Pulmonary artery endothelial cell (primary cell): ENCODE results near the gene SPATC1L. TPM values are rescaled to one million over a fixed set of nuclear protein-coding genes. Genes with fewer than 3 reads are reported as not detected.
A peak's percentile ranks its signal among the peaks of the same experiment; 100 is the strongest.
"Not testable (repeated sequence)": the region's sequence is repeated elsewhere in the genome, so short reads cannot be mapped to it uniquely, and the experiment has no call there.

Experiments
- DNase-seq: peaks from one replicate; pipeline ENCODE4 v3.0.0-alpha.2; 2011; ENCODE audit warnings: low read depth, low spot score
- total RNA-seq: library from RNA; depleted of rRNA; stranded (reverse); fragments of >200 nt; gene quantifications from 2 replicates; pipeline ENCODE4 v1.2.3, GENCODE V29; 2014

Gene SPATC1L
- total RNA-seq, 1 donor from 2014 or later: 7.5 TPM

DNA sequence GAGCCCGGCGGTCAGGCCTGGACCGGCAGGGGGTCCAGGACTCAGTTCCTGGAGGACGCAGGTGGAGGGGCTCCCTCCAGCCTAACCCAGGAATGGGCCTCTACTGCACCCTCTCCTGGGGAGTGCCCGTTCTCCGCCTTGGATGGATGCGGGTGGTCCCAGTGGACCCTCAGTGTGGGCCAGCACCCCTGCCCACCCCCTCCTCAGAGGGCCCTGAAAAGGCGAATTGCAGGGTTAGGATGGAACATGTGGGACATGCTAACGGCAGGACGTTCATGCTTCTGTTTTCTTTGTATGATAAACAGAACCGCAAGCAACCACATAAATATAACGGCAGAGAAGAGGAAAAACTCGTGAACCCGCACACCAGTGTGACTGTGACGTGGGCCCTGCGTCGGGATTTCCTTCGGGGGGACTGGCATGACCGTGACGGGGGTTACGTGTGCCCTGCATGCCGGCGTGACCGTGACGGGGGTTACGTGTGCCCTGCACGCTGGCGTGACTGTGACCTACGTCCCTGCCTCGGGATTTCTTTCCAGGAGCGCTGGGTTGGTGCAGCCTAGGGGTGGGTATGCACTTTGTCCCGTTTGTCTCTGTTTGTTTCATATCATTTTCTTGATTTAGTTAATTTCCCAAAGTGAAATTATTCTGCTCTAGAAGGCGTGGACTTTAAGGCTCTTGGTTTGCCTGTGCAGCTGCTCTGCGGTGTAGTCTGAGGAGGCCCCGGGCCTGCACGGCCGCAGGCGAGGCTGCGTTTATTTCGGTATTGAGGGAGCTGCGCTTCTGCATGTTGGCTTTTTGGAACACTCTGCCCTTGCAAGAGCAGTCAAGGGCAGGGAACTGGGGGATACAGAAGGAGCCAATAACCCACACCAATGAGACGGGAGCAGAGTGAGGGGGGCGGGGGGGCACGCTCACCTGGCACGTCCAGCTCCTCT lies 32.0 kb downstream of the SPATC1L start:
- DNase-seq: no peak

DNA sequence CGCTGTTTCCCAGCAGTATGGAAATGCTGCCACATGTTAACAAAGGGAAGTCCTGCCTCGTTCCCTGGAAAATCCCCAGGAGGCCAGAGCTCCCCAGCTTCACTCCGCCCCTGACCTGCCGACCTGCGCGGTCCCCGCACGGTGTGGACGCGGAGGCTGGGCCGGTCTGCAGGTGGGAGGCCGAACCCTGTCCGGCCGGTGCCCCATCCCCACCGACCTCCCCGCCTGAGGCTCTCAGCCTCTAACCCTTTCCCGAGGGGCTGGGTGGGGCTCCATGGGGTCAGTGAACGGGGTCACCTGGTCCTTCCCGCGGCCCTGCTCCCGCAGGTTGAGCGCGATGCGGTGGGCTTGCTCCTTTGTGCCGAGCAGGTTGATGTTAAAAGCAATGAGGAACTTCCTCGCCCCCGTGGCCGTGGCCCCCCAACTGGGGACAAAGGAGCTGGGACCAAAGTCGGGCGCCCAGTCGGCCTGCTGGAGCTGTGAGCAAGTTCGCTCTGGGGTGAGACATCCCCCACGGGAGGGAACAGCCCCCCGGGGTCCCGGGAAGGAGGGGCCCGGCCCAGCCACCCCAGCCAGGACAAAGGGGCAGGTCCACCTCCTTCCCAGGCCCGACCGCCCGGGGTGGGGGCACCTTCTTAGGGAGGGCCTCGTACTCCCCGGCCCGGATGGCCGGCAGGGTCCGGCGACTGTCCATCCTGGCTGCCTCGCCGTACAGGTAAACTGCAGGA lies 32.8 kb downstream of the SPATC1L start:
- no peak for DNase-seq

DNA sequence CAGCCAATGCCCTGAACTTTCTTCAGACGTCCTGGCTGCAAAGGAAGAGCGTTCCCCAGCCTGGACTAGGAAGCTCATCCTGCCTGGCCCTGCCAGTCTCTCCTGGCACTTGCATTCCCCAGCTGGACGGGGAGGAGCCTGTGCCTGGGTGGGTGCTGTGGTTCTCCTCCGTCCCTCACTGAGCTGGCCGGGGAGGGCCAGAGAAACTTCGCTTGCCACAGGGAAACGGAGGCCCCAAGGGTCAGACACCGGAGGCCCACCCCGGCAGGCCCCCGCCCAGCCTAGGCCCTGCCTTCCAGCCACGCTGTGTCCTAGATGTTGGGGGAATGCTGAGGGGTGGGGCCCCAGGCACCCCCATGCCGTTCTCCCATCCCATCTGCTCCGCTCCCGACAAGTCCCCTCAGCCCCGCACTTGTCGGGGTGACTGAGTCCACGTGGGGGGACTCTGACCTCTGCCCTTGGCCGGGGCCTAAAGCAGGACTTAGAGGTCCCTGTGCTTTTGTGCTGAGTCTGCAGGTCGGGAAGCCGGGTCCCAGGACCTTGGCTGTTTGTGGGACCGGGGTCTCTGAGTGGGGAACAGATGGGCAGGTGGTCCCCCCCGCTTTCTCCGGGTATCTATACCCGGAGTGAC lies 33.7 kb downstream of the SPATC1L start:
- no peak for DNase-seq

DNA sequence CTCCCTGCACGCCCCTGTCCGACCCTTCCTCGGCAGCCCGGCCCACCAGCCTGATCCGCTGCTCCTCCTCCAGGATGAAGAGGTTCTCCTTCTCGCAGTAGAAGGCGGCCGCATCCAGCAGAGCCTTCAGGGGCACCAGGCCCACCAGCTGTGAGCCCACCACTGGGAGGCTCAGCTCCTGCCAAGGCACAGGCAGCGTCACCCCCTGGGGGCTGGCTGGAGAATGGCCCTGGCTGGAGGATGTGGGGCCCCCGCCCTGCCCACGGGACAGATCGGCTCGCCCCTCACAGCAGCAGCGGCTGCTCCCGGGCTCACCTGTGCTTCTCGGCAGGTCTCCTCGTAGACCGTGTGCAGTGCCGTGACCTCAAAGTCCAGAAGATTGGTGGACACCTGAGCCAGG lies 34.2 kb downstream of the SPATC1L start:
- DNase-seq: no peak

DNA sequence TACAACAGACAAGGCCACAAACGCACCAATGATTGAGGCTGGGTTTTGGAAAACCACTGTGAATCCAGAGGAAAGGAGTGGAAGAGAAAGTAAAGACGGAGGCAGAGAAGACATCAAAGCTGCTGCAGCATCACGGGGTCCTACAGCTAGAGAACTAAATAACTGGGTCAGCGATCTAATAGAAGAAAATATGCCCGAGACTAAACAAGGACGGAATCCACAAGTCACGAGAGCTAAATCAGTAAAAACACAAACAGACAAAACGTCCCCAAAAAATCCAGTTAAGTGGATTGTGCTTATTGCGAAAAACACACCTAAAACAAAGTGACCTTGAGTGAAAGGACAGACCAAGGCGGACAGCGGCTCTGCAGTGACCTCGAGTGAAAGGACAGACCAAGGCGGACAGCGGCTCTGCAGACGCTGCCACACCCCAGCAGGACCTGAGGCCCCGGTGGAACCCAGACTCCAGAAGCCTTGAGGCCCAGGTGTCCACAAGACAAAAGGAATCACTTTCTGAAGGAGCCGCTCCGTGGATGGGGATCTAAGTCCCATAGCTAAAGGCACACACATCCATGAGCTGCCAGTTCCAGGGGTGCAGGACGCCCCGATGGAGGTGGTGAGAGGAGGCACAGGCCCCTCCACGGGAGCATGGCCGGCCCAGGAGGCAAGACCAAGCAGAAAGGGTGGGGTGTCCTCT lies 34.9 kb downstream of the SPATC1L start:
- no peak for DNase-seq

DNA sequence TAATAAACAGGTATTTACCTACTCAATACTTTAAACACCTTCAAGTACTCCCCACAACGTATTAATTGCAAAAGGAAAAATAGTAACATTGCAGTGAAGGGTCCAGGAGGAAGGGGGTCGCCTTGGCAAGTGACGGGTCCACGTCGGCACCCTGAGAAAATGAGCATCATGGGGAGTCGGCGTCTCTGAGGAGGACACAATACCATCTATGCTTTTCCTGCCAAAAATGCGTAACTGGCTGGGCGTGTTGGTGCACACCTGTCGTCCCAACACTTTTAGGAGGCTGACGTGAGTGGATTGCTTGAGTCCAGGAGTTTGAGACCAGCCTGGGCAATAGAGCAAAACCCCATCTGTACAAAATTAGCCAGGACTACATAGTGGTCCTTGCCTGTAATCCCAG lies 36.2 kb downstream of the SPATC1L start:
- DNase-seq: no peak

DNA sequence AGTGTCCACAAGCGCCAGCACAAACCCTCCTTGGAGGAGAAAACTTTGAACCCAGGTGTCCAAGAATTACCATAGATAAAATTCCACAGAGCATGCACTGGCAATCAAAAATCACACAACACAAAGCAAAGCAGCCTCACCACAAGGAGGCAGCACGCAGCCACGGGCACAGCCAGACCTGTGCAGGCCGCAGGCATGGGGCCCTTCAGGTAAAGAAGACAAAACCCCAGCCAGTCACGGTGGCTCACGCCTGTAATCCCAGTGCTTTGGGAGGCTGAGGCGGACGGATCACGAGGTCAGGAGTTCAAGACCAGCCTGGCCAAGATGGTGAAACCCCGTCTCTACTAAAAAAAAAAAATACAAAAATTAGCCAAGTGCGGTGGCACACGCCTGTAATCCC lies 36.8 kb downstream of the SPATC1L start:
- DNase-seq: peak; percentile 5

DNA sequence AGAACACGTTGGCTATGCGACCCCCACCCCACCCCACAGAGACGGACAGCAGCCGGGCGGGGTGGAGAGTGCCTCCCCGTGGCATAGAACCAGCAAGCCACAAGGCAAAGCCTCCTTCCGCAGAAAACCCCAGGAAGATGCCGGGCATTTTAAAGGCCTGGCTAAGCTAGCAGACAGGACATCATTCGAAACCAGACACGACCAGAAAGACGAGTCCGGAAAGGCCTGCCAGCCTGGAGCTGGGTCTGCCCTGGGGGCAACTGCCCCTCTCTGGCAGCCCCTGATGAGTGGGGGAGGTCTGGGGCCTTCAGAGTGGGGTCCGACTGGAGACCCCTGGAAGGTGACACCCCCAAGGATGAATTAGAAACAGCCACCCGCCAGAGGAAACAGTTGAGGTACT lies 37.4 kb downstream of the SPATC1L start:
- DNase-seq: no peak

DNA sequence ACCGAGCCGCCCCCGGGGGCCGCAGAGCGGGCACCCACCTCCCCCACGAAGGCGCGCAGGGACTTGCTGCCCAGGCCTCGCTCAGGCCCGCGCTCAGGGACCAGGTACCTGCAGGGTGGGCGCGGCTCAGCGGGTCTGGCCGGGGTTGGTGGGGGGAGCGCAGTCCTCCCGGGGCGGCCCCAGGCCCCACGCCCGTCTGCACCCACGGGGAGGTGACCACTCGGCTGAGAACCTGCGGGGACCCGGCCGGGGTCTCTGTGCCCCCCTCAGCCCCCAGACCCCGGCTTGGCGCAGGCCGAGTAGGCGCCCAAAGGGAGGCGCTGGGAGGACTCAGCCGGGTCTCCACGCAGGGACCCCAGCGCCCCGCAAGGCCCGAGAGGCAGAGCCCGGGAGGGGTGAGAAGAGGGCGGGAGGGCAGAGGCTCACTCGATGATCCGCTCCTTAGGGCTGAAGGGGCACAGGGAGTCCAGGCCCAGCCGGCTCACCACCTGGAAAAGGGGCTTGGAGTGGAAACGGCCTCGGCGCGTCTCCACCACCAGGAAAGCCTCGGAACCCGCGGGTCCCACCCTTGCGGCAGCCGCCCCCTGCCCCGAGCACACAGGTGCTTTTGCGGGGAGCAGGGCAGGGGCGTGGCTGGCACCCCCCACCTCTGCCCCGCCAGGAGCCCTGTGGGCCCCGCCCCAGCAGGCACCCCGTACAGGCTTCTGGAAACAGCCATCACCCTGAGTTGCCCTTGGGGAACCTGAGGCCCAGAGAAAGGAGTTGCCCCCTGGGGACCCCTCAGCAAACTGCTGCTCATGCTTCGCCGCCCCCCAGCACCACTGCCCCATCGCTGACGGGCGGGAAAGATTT lies 38.2 kb downstream of the SPATC1L start:
- no peak for DNase-seq

DNA sequence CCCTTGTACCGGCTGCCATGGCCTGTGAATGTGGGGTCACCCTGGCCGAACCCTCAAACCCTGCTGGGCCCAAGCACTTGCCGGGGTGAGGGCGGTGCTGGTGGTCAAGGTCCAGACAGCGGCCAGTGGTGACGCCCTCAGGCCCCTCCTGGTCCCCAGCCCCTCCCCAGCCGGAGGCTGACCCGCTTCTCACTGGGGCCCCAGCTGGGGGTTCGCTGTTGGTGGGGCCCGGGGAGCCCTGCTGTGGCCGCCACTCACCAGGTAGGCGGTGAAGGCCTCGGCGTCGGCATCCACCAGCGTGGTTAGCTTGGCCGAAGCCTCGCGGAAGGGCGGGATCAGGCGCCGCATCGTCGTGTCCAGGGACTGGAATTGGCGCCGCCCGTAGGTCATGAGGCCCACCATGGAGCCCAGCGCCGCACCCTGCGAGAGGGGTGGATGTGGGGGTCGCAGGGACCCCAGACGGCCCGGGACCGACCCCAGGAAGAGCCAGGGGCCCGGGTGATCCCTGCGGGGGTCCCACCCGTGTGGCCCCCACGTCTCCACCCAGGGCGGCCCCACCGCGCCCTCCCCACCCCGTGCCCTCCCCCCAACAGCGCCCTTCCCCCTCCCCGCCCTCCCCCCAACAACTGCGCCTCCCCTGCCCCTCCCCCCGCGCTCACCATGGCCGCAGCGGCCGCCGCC lies 39.0 kb downstream of the SPATC1L start:
- DNase-seq: no peak

DNA sequence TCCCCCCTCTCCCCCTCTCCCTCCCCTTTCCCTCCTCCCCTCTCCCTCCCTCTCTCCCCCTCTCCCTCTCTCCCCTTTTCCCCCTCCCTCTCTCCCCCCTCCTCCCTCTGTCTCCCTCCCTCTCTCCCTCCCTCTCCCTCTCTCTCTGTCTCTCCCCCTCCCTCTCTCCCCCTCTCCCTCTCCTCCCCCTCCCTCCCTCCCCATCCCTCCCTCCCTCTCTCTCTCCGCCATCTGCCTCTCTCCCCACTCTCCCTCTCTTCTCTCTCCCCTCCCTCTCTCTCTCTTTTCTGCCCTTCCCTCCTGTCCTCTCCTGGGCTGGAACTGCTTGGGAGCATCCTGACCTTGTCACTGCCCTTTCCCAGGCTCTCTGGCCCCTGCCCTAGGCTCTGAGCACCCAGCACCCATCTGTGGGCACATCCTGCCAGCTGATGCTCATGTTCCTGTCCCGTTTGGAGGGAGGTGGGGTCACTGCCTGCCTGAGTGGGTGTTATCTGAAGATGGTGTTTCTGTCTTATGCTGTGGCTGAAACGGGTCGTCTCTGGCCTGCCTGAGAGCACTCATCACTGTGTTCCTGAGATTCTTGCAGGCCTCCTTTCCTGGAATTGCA lies 39.7 kb downstream of the SPATC1L start:
- DNase-seq: no peak

DNA sequence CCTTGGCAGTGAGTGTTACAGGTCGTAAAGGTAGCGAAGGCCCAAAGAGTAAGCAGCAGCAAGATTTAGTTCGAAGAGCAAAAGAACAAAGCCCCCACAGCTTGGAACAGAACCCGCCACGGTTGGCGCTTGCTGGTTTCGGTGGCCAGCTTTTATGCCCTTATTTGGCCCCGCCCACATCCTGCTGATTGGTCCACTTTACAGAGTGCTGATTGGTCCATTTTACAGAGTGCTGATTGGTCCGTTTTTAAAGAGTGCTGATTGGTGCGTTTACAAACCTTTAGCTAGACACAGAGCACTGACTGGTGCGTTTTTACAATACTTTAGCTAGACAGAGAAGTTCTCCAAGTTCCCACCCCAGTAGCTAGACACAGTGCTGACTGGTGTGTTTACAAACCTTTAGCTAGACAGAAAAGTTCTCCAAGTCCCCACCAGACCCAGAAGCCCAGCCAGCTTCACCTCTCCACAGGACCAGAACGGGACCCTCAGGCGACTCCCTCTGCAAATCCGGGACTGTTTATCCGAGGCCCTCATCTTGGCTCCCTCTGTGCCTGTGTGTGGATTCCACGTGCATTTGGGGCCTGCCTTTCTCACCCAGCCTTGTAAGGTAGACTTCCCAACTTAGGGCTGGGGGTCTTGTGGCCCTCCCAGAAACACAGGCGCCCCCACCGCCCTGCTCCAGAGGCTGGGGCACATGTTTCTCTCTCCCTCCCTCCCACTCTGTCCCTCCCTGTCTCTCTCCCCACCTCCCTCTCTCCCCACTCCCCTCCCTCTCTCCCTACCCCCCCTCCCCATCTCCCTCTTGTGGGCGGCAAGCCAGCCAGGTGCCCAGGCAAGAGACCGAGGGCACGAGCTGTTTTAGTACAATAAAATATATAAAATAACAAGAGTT lies 41.4 kb downstream of the SPATC1L start:
- DNase-seq: no peak

DNA sequence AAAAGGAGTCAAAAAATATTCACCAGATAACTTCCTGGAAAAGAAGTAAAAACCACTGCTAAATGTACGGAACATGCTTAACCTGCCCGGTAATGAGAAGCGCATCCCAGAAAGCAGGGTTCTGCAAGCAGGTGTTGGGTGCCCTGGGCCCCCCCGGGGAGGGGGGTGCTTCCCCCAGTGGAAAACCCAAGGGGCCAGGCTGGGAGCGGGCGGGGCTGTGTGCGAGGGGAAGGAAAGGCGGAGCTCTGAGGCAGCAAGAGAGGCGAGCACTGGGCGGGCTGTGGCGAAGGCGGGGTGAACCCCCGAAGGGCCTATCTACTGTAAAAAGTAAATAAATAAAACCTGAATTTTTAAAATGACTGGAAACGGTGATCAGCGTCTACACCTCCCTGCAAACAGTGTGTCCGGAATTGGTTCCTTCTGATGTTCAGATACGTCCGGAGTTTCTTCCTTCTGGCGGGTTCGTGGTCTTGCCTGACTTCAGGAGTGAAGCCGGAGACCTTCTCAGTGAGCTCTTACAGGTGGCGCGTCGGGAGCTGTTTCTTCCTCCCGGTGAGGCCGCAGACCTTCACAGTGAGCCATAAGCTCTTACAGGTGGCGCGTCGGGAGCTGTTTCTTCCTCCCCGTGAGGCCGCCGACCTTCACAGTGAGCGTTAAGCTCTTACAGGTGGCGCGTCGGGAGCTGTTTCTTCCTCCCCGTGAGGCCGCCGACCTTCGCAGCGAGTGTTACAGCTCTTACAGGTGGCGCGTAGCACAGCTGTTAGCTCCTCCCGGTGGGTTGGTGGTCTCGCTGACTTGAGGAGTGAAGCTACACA lies 42.3 kb downstream of the SPATC1L start:
- DNase-seq: no peak

DNA sequence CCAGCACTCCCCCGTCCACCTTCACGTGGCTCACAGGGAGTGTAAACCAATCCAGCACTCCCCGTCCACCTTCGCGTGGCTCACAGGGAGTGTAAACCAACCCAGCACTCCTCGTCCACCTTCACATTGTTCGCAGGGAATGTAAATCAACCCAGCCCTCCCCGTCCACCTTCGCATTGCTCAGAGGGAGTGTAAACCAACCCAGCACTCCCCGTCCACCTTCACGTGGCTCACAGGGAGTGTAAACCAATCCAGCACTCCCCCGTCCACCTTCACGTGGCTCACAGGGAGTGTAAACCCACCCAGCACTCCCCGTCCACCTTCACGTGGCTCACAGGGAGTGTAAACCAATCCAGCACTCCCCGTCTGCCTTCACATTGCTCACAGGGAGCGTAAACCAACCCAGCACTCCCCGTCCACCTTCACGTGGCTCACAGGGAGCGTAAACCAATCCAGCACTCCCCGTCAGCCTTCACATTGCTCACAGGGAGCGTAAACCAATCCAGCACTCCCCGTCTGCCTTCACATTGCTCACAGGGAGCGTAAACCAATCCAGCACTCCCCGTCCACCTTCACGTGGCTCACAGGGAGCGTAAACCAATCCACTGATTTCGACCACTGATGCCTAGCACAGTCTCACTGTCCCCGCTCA lies 43.8 kb downstream of the SPATC1L start:
- DNase-seq: not testable (repeated sequence)

DNA sequence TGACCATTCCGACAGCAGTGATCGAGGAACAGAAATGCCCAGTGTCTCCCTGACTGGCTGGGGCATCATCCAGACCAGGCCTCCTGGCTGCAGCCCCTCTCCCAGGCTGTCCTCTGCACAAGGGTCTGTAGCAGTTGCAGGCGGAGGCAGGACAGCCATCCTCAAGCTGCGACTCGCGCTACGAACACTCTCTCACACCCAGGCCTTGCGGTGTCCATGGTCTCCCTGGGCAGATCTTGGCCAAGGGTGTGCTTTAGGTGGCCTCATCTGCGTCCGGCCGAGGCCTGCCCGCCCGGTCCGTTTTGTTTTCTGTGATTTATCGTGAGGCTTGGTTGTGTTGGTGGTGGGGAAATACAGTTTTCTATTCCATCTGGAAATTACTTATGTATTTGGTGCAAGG lies 44.6 kb downstream of the SPATC1L start:
- DNase-seq: no peak

DNA sequence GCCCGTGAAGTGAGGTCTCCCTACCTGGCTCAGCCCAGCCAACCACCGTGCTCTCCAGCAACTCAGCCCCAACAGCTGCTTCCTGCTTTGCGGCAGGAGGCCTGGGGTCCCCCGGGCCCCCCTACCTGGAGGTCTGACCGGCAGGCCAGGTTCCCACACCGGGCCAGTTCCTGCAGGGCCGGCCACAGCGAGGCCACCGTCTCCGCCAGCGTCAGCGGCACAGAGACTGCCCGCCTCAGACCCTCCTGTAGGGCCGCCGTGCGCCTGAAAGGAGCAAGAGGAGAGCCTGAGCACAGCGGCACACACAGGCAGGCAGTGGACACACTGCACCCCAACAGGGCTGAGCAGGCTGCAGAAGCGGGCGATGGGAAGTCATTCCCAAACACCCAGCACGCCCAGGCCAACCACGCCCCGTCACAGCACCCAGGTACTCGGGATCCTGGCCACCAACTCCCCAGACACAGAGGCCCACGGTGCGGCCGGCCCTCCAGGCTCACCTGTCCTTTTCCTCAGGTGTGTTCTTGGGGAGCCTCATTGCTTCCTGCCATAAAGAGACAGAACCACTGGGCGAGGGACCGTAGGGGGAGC lies 45.8 kb downstream of the SPATC1L start:
- no peak for DNase-seq

DNA sequence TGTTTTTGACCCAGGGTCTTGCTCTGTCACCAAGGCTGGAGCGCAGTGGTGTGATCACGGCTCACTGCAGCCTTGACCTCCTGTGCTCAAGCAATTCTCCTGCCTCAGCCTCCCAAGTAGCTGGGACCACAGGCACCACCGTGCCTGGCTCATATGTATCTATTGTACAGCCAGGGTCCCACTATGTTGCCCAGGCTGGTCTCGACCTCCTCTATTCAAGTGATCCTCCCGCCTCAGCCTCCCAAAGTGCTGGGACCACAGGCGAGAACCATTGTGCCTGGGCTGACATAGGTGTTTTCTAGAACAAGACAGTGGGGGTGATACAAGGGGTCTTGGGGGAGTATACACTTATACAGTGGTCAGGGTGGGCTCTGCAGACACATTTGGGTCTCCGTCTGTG lies 46.4 kb downstream of the SPATC1L start:
- no peak for DNase-seq
